WTC11 (cell line): Measurements from ENCODE around the gene CUTA.

ENCODE experiments used
- ATF6 ChIP-seq: sonication (generic); formaldehyde crosslinking; IDR thresholded peaks from 2 replicates; pipeline ENCODE4 v1.8.1; 2023; ENCODE audit warnings: mild to moderate bottlenecking, missing genetic modification reagents
- CBFB ChIP-seq: sonication (generic); formaldehyde crosslinking; IDR thresholded peaks from 2 replicates; pipeline ENCODE4 v1.8.1; 2022; ENCODE audit warnings: mild to moderate bottlenecking, low read depth, missing genetic modification reagents
- CREM ChIP-seq: sonication (generic); formaldehyde crosslinking; IDR thresholded peaks from 2 replicates; pipeline ENCODE4 v1.8.1; 2022; ENCODE audit warnings: mild to moderate bottlenecking, missing genetic modification reagents, moderate library complexity
- E2F4 ChIP-seq: sonication (generic); formaldehyde crosslinking; IDR thresholded peaks from 2 replicates; pipeline ENCODE4 v1.8.1; 2022; ENCODE audit warnings: low read depth, mild to moderate bottlenecking, moderate library complexity, missing genetic modification reagents, borderline replicate concordance
- MYBL2 ChIP-seq: sonication (generic); formaldehyde crosslinking; IDR thresholded peaks from 2 replicates; pipeline ENCODE4 v1.8.1; 2023; ENCODE audit warnings: mild to moderate bottlenecking, moderate library complexity, missing genetic modification reagents
- SP1 ChIP-seq: sonication (generic); formaldehyde crosslinking; conservative IDR thresholded peaks from 2 replicates; pipeline ENCODE4 v1.8.1; 2022; ENCODE audit warnings: missing genetic modification reagents
- TEAD4 ChIP-seq: sonication (generic); formaldehyde crosslinking; IDR thresholded peaks from 2 replicates; pipeline ENCODE4 v1.8.0; 2022; ENCODE audit warnings: mild to moderate bottlenecking, missing genetic modification reagents
- ZNF416 ChIP-seq: fragments of 250-450 bp; sonication (Bioruptor Pico); IDR thresholded peaks from 2 replicates; pipeline ENCODE4 v1.9.0; 2021; ENCODE audit warnings: mild to moderate bottlenecking, inconsistent platforms
- TF ChIP-seq, protein P1 (sequence below): fragments of 200-600 bp; IDR thresholded peaks from 2 replicates; pipeline ENCODE4 v1.8.0; 2022; ENCODE audit warnings: antibody characterized with exemption
- TF ChIP-seq, protein P2 (sequence below): sonication (generic); formaldehyde crosslinking; IDR thresholded peaks from 2 replicates; pipeline ENCODE4 v1.8.1; 2023; ENCODE audit warnings: mild to moderate bottlenecking, missing genetic modification reagents, moderate library complexity
- TF ChIP-seq, protein P3 (sequence below): sonication (generic); formaldehyde crosslinking; IDR thresholded peaks from 2 replicates; pipeline ENCODE4 v1.8.1; 2022; ENCODE audit warnings: mild to moderate bottlenecking, moderate library complexity, missing genetic modification reagents
- TF ChIP-seq, protein P4 (sequence below): sonication (generic); formaldehyde crosslinking; IDR thresholded peaks from 2 replicates; pipeline ENCODE4 v1.8.1; 2023; ENCODE audit warnings: mild to moderate bottlenecking, missing genetic modification reagents, moderate library complexity

DNA sequence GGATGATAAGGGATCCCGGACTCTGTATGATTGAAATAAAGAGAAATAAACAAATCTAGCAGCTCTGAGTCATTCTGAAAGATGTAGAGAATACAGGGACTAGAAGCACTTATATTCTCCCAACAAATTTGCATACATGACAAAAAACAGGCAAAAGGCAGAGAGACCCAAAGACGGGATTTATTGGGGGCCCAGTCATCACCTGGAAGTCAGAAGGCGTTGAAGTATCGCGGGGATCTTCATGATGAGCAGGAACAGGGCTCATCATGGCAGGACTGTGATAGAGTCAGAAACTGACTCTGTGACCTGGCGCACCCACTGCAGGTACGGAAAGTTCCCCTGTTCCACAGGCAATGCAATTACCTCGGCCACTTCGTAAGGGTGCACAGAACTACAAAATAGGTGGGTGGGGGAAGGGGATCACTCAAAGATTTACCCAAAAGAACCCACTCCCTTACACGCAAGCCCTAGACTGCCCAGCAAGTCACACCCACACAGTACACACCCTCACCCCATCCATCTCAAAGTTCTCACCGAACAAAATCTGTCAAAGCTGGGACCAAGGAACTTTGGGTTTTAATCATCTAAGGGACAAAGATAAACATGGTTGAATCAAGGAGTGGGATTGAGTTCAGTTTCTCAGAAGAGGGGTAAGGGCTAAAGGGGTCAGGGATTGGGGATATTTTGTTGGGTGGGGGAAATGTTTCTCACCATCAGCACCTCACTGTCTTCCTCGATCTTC is 1.4 kb downstream of the CUTA start:
- TF ChIP-seq, protein P1, sequence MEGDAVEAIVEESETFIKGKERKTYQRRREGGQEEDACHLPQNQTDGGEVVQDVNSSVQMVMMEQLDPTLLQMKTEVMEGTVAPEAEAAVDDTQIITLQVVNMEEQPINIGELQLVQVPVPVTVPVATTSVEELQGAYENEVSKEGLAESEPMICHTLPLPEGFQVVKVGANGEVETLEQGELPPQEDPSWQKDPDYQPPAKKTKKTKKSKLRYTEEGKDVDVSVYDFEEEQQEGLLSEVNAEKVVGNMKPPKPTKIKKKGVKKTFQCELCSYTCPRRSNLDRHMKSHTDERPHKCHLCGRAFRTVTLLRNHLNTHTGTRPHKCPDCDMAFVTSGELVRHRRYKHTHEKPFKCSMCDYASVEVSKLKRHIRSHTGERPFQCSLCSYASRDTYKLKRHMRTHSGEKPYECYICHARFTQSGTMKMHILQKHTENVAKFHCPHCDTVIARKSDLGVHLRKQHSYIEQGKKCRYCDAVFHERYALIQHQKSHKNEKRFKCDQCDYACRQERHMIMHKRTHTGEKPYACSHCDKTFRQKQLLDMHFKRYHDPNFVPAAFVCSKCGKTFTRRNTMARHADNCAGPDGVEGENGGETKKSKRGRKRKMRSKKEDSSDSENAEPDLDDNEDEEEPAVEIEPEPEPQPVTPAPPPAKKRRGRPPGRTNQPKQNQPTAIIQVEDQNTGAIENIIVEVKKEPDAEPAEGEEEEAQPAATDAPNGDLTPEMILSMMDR: no peak
- TF ChIP-seq SP1 (CRISPR knock-in tag) (no peak), TEAD4 (CRISPR knock-in tag) (no peak), E2F4 (CRISPR knock-in tag) (no peak), MYBL2 (CRISPR knock-in tag) (no peak), CBFB (CRISPR knock-in tag) (no peak), ATF6 (CRISPR knock-in tag) (no peak), CREM (CRISPR knock-in tag) (no peak), ZNF416 (CRISPR knock-in tag) (no peak)
- TF ChIP-seq, protein P2, sequence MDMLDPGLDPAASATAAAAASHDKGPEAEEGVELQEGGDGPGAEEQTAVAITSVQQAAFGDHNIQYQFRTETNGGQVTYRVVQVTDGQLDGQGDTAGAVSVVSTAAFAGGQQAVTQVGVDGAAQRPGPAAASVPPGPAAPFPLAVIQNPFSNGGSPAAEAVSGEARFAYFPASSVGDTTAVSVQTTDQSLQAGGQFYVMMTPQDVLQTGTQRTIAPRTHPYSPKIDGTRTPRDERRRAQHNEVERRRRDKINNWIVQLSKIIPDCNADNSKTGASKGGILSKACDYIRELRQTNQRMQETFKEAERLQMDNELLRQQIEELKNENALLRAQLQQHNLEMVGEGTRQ (CRISPR knock-in tag): no peak
- TF ChIP-seq, protein P3, sequence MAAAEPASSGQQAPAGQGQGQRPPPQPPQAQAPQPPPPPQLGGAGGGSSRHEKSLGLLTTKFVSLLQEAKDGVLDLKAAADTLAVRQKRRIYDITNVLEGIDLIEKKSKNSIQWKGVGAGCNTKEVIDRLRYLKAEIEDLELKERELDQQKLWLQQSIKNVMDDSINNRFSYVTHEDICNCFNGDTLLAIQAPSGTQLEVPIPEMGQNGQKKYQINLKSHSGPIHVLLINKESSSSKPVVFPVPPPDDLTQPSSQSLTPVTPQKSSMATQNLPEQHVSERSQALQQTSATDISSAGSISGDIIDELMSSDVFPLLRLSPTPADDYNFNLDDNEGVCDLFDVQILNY (CRISPR knock-in tag): no peak
- TF ChIP-seq, protein P4, sequence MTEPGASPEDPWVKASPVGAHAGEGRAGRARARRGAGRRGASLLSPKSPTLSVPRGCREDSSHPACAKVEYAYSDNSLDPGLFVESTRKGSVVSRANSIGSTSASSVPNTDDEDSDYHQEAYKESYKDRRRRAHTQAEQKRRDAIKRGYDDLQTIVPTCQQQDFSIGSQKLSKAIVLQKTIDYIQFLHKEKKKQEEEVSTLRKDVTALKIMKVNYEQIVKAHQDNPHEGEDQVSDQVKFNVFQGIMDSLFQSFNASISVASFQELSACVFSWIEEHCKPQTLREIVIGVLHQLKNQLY (CRISPR knock-in tag): no peak
